HepG2 (cell line): ENCODE data around the gene HOXB5. TPM values are rescaled to one million over a fixed set of nuclear protein-coding genes. Genes with fewer than 3 reads are reported as not detected.

Source experiments
- ATAC-seq: fragments of 200-7000 bp; cut with Tn5 transposase; 3 replicates; pipeline ENCODE4 v1.9.1; 2020; ENCODE audit warnings: mild to moderate bottlenecking, moderate library complexity
- BruUV-seq: library from RNA; stranded (reverse); fragments of 400-500 nt; replicated peaks from 2 replicates; lab custom pipeline; 2021; lab: Mats Ljungman, UMichigan
- CTCF ChIA-PET: fragments of 300-600 bp; formaldehyde crosslinking; extraction: SDS; loops from one replicate; lab custom pipeline; 2021; ENCODE audit warnings: low total read pairs, inconsistent platforms, low intra/inter-chr PET ratio; lab: Yijun Ruan, JAX
- POLR2A ChIA-PET: fragments of 350-600 bp; sonication (Branson Sonifier 250); formaldehyde crosslinking; loops from one replicate; lab custom pipeline; 2020; ENCODE audit warnings: antibody characterized with exemption, inconsistent platforms; lab: Yijun Ruan, JAX
- DNase-seq: peaks from one replicate; pipeline ENCODE4 v3.0.0-alpha.2; 2015; ENCODE audit warnings: low spot score
- FAIRE-seq: peaks from 3 replicates; lab custom pipeline; 2011; peaks lifted over from hg19 to GRCh38; lab: Jason Lieb, UNC
- H2AFZ ChIP-seq: one replicate; pipeline ENCODE4 v1.6.1; 2011; ENCODE audit warnings: low read length, inconsistent platforms
- H3K27ac ChIP-seq: fragments of 300-600 bp; 3 replicates; pipeline ENCODE4 v1.8.0; 2011; ENCODE audit warnings: mixed run types, mild to moderate bottlenecking, mixed read lengths, low read length, inconsistent platforms; ENCODE audit not compliant: insufficient read depth; ENCODE audit errors: extremely low read length
- H3K27me3 ChIP-seq, 2 experiments: fragments of 200-600 bp in 1 of 2; 2 replicates in 1 of 2; 3 replicates in 1 of 2; pipeline versions ENCODE4 v1.6.0 to v1.8.0; 2011; ENCODE audit warnings: low read length in 2 of 2, mild to moderate bottlenecking in 2 of 2, moderate library complexity in 2 of 2, inconsistent platforms in 1 of 2; ENCODE audit not compliant: insufficient read depth in 2 of 2, control insufficient read depth in 1 of 2
- H3K36me3 ChIP-seq, 2 experiments: fragments of 200-600 bp in 1 of 2; replicated peaks in 1 of 2; 2 replicates in 1 of 2; 3 replicates in 1 of 2; pipeline versions ENCODE4 v1.5.1 to v1.8.0; 2011; ENCODE audit warnings: low read length in 2 of 2, inconsistent platforms in 1 of 2; ENCODE audit not compliant: insufficient read depth in 2 of 2, control insufficient read depth in 1 of 2
- H3K4me1 ChIP-seq: 2 replicates; pipeline ENCODE4 v1.5.1; 2012; ENCODE audit warnings: low read length, inconsistent platforms; ENCODE audit not compliant: insufficient read depth
- H3K4me2 ChIP-seq: 2 replicates; pipeline ENCODE4 v1.6.0; 2011; ENCODE audit warnings: low read depth, low read length, inconsistent platforms
- H3K4me3 ChIP-seq, 3 experiments: fragments of 200-600 bp in 1 of 3; sonication (generic), shearing (Covaris generic) in 1 of 3; replicated peaks in 1 of 3; 2 replicates each; pipeline ENCODE4 v1.5.1; 2011 to 2016; ENCODE audit warnings: low read length in 3 of 3, inconsistent platforms in 2 of 3, low read depth in 2 of 3, mild to moderate bottlenecking in 2 of 3, control low read depth in 1 of 3, mixed read lengths in 1 of 3; ENCODE audit not compliant: insufficient read depth in 1 of 3
- H3K79me2 ChIP-seq: one replicate; pipeline ENCODE4 v1.6.1; 2011; ENCODE audit warnings: low read length, inconsistent platforms; ENCODE audit not compliant: insufficient read depth
- H3K9ac ChIP-seq: 2 replicates; pipeline ENCODE4 v1.6.0; 2011; ENCODE audit warnings: mild to moderate bottlenecking, low read depth, low read length, inconsistent platforms; ENCODE audit not compliant: insufficient read depth
- H3K9me3 ChIP-seq: 2 replicates; pipeline ENCODE4 v1.5.1; 2012; ENCODE audit warnings: mild to moderate bottlenecking, low read length
- H4K20me1 ChIP-seq: 2 replicates; pipeline ENCODE4 v1.6.0; 2011; ENCODE audit warnings: inconsistent platforms, mild to moderate bottlenecking, low read length, moderate library complexity; ENCODE audit not compliant: insufficient read depth
- EZH2 ChIP-seq: conservative IDR thresholded peaks from 2 replicates; pipeline ENCODE4 v1.6.1; 2012; ENCODE audit warnings: mild to moderate bottlenecking, low read depth, low read length, moderate library complexity
- ZNF326 ChIP-seq: sonication (generic); formaldehyde crosslinking; IDR thresholded peaks from 2 replicates; pipeline ENCODE4 v1.4.0; 2020; ENCODE audit warnings: missing genetic modification reagents, borderline replicate concordance
- ZNF740 ChIP-seq: sonication (generic); formaldehyde crosslinking; IDR thresholded peaks from 2 replicates; pipeline ENCODE4 v1.4.0; 2020; ENCODE audit warnings: missing genetic modification reagents
- ZNF850 ChIP-seq: sonication (generic); formaldehyde crosslinking; conservative IDR thresholded peaks from 2 replicates; pipeline ENCODE4 v1.9.0; 2021; ENCODE audit warnings: mild to moderate bottlenecking, missing genetic modification reagents
- WGBS: methylation state at CpG from one replicate; pipeline ENCODE4 v1.1.6; 2017; ENCODE audit warnings: low lambda C conversion rate; 5-methylcytosine and 5-hydroxymethylcytosine counted together
- in situ Hi-C: cut with HindIII; loops from 2 replicates; pipeline ENCODE4 v1.10.0; 2017; ENCODE audit warnings: low pct_unique_long_range_greater_than_20kb; ENCODE audit not compliant: extremely low pct_ligation_motif_present
- intact Hi-C: fragments of 100-400 bp; cut with micrococcal nuclease; formaldehyde crosslinking; loops from one replicate; pipeline ENCODE4 v1.10.0; 2022; ENCODE audit not compliant: unreplicated experiment
- polyA plus RNA-seq, 8 experiments: library from polyadenylated mRNA; depleted of rRNA in 3 of 8; stranded (reverse) in 7 of 8; unstranded in 1 of 8; fragments of >200 nt; fragmentation: Illumina TruSeq in 4 of 8; extraction: Trizol in 4 of 8; gene quantifications; 2 replicates each; pipeline versions ENCODE4 v1.2.1 to v1.2.3, GENCODE V29; 2011 to 2016; ENCODE audit warnings: low read depth in 4 of 8, missing spikeins in 1 of 8, mixed read lengths in 1 of 8; ENCODE audit not compliant: insufficient read depth in 1 of 8
- total RNA-seq, 5 experiments: library from RNA; depleted of rRNA; stranded (reverse); fragments of >200 nt; fragmentation: Illumina TruSeq; extraction: Trizol; gene quantifications; 2 replicates each; pipeline ENCODE4 v1.2.3, GENCODE V29; 2016; ENCODE audit warnings: low read depth in 1 of 5
- TF ChIP-seq, protein P1 (sequence below): sonication (generic); formaldehyde crosslinking; IDR thresholded peaks from 2 replicates; pipeline ENCODE4 v1.8.1; 2023; ENCODE audit warnings: missing genetic modification reagents, mild to moderate bottlenecking, borderline replicate concordance
- TF ChIP-seq, protein P2 (sequence below): sonication (generic); formaldehyde crosslinking; IDR thresholded peaks from 2 replicates; pipeline ENCODE4 v1.5.0; 2020; ENCODE audit warnings: missing genetic modification reagents

Gene HOXB5
- total and polyA plus RNA-seq, 2 of the 13 experiments (the other 11 are each of a cell fraction or from before 2014, with no cell fraction given), result not detected

DNA sequence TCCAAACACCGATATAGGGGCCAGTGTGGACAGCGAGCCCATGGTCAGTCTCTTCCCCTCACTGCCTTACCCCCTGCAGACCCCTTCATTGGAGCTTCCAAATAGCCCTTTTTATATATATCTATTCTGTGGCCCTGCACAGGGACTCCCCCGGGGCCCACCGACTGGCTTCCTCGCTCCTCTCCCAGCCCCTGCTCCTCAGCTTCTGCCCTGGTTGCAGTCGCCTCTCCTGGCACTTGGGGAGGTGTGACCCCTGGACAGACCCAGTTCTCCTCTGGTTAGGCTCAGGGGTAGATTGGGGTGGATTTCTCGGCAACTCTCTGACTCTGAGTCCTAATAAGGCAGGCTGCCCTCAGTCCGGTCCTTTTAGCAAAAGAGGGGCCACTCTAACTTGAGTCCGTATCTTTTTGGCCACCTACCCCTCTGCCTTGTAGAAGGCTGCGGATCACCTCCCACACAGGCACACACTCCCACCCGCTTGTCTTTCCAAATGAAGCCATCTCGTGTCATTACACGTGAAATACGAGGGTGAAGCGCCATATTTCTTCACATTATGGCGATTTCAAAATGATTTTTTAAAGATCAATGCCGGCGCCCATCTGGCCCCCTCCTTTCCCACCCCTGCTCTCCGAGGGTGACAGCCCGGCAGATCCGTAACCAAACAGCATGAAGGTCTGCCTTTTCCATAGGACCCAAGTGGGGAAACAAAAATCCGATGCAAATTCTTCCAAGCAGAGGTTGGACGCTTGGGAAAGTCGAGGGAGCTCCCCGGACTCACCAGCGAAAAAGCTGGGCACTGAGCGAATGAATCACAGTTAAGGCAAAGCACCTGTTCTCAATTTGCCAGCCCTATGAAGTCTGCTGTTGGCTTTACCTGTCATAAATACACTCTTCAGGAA, 34.3 kb upstream of the HOXB5 start:
- BruUV-seq, result no TSS peak
- intact Hi-C loops, result no loop called here

More for the DNA sequence above, 34.3 kb upstream of the HOXB5 start:
- H3K36me3 ChIP-seq, result no peaks in the 10 kb centered on the region
- H3K9ac ChIP-seq, result no peak overlapping the region
- no peak for FAIRE-seq
- in situ Hi-C loops, result no loop called here
- peaks cover 38 to 97% of the 10 kb centered on the region in 2 experiments for H3K27me3 ChIP-seq
- H3K9me3 ChIP-seq, result no peaks in the 10 kb centered on the region
- H3K4me2 ChIP-seq, result no peak overlapping the region
- H3K4me1 ChIP-seq, result no peaks in the 10 kb centered on the region
- ChIA-PET POLR2A (no interaction called here), CTCF (no interaction called here)
- no peaks in the 10 kb centered on the region for H4K20me1 ChIP-seq
- TF ChIP-seq, protein P1, sequence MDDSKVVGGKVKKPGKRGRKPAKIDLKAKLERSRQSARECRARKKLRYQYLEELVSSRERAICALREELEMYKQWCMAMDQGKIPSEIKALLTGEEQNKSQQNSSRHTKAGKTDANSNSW, result no peak
- TF ChIP-seq ZNF850, result no peak
- no peak for TF ChIP-seq ZNF740 (CRISPR knock-in tag)
- no peak for TF ChIP-seq ZNF326 (CRISPR knock-in tag)
- TF ChIP-seq, protein P2, sequence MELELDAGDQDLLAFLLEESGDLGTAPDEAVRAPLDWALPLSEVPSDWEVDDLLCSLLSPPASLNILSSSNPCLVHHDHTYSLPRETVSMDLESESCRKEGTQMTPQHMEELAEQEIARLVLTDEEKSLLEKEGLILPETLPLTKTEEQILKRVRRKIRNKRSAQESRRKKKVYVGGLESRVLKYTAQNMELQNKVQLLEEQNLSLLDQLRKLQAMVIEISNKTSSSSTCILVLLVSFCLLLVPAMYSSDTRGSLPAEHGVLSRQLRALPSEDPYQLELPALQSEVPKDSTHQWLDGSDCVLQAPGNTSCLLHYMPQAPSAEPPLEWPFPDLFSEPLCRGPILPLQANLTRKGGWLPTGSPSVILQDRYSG (CRISPR knock-in tag), result no peak
- TF ChIP-seq EZH2, result peak; percentile 57
- ATAC-seq, result no peak
- H2AFZ ChIP-seq, result no peak overlapping the region
- no peak overlapping the region for H3K4me3 ChIP-seq
- DNase-seq, result no peak
- WGBS, result 6% methylated on average over 27 of the region's 27 CpGs
- H3K79me2 ChIP-seq, result no peaks in the 10 kb centered on the region
- no peak overlapping the region for H3K27ac ChIP-seq
